Measurements from ENCODE around the gene PRKD1. TPM values are rescaled to one million over a fixed set of nuclear protein-coding genes. Genes with fewer than 3 reads are reported as not detected.

Gene PRKD1
- total and polyA plus RNA-seq, 10 of the 15 experiments (the other 5 are each of a cell fraction or from before 2014, with no cell fraction given): 0.02 to 0.56 TPM; not detected in 8

DNA sequence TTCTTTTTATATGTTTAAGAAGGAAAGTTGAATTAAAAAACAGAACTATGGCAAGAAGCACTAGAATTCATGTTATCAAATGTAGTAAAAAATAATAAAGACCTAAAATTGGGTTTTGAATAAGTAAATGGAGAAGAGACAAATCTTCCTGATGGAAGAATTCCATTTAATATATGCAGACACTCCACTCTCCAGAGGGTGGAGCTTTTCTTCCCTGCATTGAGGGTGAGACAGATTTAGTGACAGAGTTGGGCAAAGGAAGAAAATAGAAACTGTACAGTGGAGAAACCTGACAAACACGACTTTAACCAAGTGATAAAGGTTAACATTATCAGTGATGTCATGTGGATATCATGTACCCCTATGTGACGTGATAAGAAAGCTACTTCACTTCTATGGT is 217.6 kb downstream of the PRKD1 start:
- in situ Hi-C loops (cut with MboI) (no loop called here), intact Hi-C loops (cut with micrococcal nuclease; ENCODE audit: unreplicated experiment) (no loop called here)
- Histone ChIP-seq H3K9me3 (replicated peaks; ENCODE audit: control insufficient read depth, insufficient read depth, low read length) (no peaks in the 10 kb centered on the region), H3K79me2 (ENCODE audit: control insufficient read depth, insufficient read depth, low read length) (no peaks in the 10 kb centered on the region), H3K36me3 (ENCODE audit: control insufficient read depth in 2 of 2, insufficient read depth in 2 of 2, low read length in 1 of 2) (no peaks in the 10 kb centered on the region), H3K4me1 (ENCODE audit: control insufficient read depth, insufficient read depth, low read length) (no peaks in the 10 kb centered on the region), H4K20me1 (ENCODE audit: control insufficient read depth, insufficient read depth) (no peaks in the 10 kb centered on the region), H3K9ac (ENCODE audit: control insufficient read depth, insufficient read depth, low read length) (no peak overlapping the region), H3K27me3 (replicated peaks in 1 of 2; ENCODE audit: control insufficient read depth in 2 of 2, insufficient read depth in 2 of 2, low read length in 1 of 2) (no peaks in the 10 kb centered on the region), H3K27ac (ENCODE audit: control insufficient read depth, insufficient read depth) (no peak overlapping the region), H3K4me2 (ENCODE audit: control insufficient read depth, insufficient read depth) (no peak overlapping the region), H3K4me3 (no peak overlapping the region), H2AFZ (ENCODE audit: control insufficient read depth, low read depth, low read length) (no peak overlapping the region)
- RAD21 ChIA-PET (ENCODE audit: unreplicated experiment): no interaction called here
- POLR2A ChIA-PET: no interaction called here
- FAIRE-seq: no peak
- CTCF ChIA-PET: no interaction called here
- 16% methylated on average over 2 of the region's 2 CpGs for WGBS (ENCODE audit: insufficient coverage, insufficient replicate concordance, low lambda C conversion rate, missing lambda C conversion rate)
- SMC1A ChIA-PET (ENCODE audit: uncharacterized antibody, unreplicated experiment): no interaction called here
- DNase-seq (ENCODE audit: low read depth, low spot score): no peak
- BruUV-seq (replicated peaks): no TSS peak
- no peak for ATAC-seq
- no peak for TF ChIP-seq STAT3 (IDR thresholded peaks at IDR 0.05; ENCODE audit: low read depth, low read length)
- TF ChIP-seq CREB1 (IDR thresholded peaks at IDR 0.05; ENCODE audit: low read depth): no peak
- no peak for TF ChIP-seq ZNF217 (IDR thresholded peaks at IDR 0.05)
- TF ChIP-seq NR2C1 (IDR thresholded peaks at IDR 0.05): no peak
- no peak for TF ChIP-seq ESRRA (IDR thresholded peaks at IDR 0.05; ENCODE audit: low read length)
- TF ChIP-seq, protein P1, sequence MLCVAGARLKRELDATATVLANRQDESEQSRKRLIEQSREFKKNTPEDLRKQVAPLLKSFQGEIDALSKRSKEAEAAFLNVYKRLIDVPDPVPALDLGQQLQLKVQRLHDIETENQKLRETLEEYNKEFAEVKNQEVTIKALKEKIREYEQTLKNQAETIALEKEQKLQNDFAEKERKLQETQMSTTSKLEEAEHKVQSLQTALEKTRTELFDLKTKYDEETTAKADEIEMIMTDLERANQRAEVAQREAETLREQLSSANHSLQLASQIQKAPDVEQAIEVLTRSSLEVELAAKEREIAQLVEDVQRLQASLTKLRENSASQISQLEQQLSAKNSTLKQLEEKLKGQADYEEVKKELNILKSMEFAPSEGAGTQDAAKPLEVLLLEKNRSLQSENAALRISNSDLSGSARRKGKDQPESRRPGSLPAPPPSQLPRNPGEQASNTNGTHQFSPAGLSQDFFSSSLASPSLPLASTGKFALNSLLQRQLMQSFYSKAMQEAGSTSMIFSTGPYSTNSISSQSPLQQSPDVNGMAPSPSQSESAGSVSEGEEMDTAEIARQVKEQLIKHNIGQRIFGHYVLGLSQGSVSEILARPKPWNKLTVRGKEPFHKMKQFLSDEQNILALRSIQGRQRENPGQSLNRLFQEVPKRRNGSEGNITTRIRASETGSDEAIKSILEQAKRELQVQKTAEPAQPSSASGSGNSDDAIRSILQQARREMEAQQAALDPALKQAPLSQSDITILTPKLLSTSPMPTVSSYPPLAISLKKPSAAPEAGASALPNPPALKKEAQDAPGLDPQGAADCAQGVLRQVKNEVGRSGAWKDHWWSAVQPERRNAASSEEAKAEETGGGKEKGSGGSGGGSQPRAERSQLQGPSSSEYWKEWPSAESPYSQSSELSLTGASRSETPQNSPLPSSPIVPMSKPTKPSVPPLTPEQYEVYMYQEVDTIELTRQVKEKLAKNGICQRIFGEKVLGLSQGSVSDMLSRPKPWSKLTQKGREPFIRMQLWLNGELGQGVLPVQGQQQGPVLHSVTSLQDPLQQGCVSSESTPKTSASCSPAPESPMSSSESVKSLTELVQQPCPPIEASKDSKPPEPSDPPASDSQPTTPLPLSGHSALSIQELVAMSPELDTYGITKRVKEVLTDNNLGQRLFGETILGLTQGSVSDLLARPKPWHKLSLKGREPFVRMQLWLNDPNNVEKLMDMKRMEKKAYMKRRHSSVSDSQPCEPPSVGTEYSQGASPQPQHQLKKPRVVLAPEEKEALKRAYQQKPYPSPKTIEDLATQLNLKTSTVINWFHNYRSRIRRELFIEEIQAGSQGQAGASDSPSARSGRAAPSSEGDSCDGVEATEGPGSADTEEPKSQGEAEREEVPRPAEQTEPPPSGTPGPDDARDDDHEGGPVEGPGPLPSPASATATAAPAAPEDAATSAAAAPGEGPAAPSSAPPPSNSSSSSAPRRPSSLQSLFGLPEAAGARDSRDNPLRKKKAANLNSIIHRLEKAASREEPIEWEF (IDR thresholded peaks at IDR 0.05; ENCODE audit: insufficient replicate concordance, low read depth, low read length): no peak
- no peak for TF ChIP-seq NFIC (IDR thresholded peaks at IDR 0.05; ENCODE audit: low read depth, low read length)
- TF ChIP-seq, protein P2, sequence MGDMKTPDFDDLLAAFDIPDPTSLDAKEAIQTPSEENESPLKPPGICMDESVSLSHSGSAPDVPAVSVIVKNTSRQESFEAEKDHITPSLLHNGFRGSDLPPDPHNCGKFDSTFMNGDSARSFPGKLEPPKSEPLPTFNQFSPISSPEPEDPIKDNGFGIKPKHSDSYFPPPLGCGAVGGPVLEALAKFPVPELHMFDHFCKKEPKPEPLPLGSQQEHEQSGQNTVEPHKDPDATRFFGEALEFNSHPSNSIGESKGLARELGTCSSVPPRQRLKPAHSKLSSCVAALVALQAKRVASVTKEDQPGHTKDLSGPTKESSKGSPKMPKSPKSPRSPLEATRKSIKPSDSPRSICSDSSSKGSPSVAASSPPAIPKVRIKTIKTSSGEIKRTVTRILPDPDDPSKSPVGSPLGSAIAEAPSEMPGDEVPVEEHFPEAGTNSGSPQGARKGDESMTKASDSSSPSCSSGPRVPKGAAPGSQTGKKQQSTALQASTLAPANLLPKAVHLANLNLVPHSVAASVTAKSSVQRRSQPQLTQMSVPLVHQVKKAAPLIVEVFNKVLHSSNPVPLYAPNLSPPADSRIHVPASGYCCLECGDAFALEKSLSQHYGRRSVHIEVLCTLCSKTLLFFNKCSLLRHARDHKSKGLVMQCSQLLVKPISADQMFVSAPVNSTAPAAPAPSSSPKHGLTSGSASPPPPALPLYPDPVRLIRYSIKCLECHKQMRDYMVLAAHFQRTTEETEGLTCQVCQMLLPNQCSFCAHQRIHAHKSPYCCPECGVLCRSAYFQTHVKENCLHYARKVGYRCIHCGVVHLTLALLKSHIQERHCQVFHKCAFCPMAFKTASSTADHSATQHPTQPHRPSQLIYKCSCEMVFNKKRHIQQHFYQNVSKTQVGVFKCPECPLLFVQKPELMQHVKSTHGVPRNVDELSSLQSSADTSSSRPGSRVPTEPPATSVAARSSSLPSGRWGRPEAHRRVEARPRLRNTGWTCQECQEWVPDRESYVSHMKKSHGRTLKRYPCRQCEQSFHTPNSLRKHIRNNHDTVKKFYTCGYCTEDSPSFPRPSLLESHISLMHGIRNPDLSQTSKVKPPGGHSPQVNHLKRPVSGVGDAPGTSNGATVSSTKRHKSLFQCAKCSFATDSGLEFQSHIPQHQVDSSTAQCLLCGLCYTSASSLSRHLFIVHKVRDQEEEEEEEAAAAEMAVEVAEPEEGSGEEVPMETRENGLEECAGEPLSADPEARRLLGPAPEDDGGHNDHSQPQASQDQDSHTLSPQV (IDR thresholded peaks at IDR 0.05): no peak
- TF ChIP-seq, protein P3, sequence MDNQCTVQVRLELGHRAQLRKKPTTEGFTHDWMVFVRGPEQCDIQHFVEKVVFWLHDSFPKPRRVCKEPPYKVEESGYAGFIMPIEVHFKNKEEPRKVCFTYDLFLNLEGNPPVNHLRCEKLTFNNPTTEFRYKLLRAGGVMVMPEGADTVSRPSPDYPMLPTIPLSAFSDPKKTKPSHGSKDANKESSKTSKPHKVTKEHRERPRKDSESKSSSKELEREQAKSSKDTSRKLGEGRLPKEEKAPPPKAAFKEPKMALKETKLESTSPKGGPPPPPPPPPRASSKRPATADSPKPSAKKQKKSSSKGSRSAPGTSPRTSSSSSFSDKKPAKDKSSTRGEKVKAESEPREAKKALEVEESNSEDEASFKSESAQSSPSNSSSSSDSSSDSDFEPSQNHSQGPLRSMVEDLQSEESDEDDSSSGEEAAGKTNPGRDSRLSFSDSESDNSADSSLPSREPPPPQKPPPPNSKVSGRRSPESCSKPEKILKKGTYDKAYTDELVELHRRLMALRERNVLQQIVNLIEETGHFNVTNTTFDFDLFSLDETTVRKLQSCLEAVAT (IDR thresholded peaks at IDR 0.05): no peak
- TF ChIP-seq, protein P4, sequence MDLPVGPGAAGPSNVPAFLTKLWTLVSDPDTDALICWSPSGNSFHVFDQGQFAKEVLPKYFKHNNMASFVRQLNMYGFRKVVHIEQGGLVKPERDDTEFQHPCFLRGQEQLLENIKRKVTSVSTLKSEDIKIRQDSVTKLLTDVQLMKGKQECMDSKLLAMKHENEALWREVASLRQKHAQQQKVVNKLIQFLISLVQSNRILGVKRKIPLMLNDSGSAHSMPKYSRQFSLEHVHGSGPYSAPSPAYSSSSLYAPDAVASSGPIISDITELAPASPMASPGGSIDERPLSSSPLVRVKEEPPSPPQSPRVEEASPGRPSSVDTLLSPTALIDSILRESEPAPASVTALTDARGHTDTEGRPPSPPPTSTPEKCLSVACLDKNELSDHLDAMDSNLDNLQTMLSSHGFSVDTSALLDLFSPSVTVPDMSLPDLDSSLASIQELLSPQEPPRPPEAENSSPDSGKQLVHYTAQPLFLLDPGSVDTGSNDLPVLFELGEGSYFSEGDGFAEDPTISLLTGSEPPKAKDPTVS (IDR thresholded peaks at IDR 0.05; ENCODE audit: low read depth, low read length): no peak
- TF ChIP-seq FOXK2 (IDR thresholded peaks at IDR 0.05): no peak
- no peak for TF ChIP-seq BACH1 (IDR thresholded peaks at IDR 0.05; ENCODE audit: borderline replicate concordance)
- TF ChIP-seq ASH2L (IDR thresholded peaks at IDR 0.05; ENCODE audit: borderline replicate concordance, low read depth): no peak
